Body of pancreas (tissue), 4 donors: ENCODE data around the gene SLC18A3.

Experiments used
- POLR2A ChIP-seq, 3 donors: fragments of 450-650 bp; IDR thresholded peaks; one replicate each; pipeline ENCODE4 v1.6.1; 2016; ENCODE audit warnings: antibody characterized with exemption in 3 of 3, mild to moderate bottlenecking in 2 of 3
- TF ChIP-seq, protein P1 (sequence below), 7 experiments: fragments of 450-650 bp in 4 of 7; fragments of 200-600 bp in 3 of 7; sonication (generic) in 3 of 7; IDR thresholded peaks; one replicate each; pipeline ENCODE4 v1.5.1; 2016 to 2019; ENCODE audit warnings: antibody characterized with exemption in 7 of 7

DNA sequence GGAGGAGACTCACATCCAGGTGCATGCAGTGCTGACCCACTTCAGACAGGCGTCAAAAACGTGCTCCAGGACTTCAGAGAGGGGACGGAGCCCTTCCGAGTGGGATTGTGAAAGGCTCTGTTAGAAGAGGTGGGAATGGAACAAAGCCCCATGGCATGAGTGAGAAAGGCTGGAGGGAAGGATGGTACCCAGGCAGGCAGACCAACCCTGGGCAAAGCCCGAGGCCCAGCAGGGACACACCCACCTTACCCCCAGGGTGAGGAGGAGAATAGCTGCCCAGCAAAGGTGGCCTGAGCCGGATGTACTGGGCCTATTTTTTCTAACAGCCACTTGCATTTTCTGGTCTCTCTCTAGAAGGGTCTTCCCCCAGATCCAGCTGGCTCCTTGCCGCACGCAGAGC, 18.5 kb downstream of the SLC18A3 start:
- TF ChIP-seq, protein P1, sequence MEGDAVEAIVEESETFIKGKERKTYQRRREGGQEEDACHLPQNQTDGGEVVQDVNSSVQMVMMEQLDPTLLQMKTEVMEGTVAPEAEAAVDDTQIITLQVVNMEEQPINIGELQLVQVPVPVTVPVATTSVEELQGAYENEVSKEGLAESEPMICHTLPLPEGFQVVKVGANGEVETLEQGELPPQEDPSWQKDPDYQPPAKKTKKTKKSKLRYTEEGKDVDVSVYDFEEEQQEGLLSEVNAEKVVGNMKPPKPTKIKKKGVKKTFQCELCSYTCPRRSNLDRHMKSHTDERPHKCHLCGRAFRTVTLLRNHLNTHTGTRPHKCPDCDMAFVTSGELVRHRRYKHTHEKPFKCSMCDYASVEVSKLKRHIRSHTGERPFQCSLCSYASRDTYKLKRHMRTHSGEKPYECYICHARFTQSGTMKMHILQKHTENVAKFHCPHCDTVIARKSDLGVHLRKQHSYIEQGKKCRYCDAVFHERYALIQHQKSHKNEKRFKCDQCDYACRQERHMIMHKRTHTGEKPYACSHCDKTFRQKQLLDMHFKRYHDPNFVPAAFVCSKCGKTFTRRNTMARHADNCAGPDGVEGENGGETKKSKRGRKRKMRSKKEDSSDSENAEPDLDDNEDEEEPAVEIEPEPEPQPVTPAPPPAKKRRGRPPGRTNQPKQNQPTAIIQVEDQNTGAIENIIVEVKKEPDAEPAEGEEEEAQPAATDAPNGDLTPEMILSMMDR (IDR thresholded peaks at IDR 0.05) = no peak
- no peak for TF ChIP-seq POLR2A (IDR thresholded peaks at IDR 0.05)
